Measurements from ENCODE around the gene CHKA.

CHKA gene

DNA sequence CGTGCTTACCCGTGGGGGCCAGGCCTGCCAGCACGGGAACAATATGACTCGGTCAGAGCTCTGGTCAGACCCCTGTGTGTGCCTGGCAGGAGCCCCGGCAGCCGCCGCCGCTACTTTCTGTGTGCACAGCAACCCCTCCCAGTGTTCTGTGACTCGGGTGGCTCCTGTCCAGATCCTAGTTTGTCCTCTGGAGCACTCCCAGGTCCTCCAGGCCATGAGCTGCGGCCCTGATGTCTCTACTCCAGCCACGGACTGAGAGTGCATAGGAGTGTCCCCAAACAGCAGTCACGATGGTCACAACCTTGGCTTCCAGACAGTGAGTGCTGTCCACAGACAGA is 87.5 kb downstream of the CHKA start:
- Histone ChIP-seq H3K79me2 (peaks cover 6% of the 10 kb centered on the region), H3K27ac (no peak overlapping the region), H3K4me1 (peaks cover 10% of the 10 kb centered on the region), H3K9ac (no peak overlapping the region), H3K4me2 (ENCODE audit: low read length) (no peak overlapping the region), H3K27me3 (ENCODE audit: control insufficient read depth, insufficient read depth, low read length) (no peaks in the 10 kb centered on the region), H3K36me3 (ENCODE audit: control insufficient read depth, insufficient read depth, low read length) (no peaks in the 10 kb centered on the region), H3K9me3 (ENCODE audit: control insufficient read depth, low read length) (no peaks in the 10 kb centered on the region), H2AFZ (no peak overlapping the region), H3K4me3 (ENCODE audit: low read depth, low read length) (no peak overlapping the region)
- TF ChIP-seq, protein P1, sequence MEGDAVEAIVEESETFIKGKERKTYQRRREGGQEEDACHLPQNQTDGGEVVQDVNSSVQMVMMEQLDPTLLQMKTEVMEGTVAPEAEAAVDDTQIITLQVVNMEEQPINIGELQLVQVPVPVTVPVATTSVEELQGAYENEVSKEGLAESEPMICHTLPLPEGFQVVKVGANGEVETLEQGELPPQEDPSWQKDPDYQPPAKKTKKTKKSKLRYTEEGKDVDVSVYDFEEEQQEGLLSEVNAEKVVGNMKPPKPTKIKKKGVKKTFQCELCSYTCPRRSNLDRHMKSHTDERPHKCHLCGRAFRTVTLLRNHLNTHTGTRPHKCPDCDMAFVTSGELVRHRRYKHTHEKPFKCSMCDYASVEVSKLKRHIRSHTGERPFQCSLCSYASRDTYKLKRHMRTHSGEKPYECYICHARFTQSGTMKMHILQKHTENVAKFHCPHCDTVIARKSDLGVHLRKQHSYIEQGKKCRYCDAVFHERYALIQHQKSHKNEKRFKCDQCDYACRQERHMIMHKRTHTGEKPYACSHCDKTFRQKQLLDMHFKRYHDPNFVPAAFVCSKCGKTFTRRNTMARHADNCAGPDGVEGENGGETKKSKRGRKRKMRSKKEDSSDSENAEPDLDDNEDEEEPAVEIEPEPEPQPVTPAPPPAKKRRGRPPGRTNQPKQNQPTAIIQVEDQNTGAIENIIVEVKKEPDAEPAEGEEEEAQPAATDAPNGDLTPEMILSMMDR (IDR thresholded peaks at IDR 0.05) = no peak

DNA sequence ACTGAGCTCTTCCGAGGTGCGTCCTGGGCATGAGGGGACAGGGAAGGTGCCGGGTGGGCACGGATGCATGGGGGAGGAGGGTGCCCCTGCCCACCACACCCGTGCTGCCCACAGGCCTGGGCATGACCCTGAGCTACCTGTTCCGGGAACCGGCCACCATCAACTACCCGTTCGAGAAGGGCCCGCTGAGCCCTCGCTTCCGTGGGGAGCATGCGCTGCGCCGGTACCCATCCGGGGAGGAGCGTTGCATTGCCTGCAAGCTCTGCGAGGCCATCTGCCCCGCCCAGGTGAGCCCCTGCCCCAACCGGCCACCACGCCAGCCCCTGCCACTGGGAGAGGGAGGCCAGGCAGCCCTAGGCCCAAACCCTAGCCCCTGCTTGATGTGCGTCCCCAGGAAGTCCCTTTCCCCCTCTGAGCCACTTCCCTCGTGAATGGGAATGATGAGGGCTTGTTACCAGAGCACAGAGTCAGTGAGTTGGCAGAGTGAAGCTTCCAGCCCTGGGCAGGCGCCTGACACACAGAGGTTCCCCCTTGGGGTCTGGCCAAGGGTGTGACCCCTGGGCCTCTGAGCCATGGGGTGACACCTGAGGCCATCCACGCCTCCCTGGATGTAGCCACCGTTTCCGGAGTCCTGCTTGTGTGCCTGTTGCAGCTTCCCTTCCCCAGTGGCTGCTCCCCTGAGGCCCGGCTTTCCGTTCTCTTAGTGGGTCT is 88.0 kb downstream of the CHKA start:
- Histone ChIP-seq H2AFZ (no peak overlapping the region), H3K4me2 (ENCODE audit: low read length) (no peak overlapping the region), H3K9me3 (ENCODE audit: control insufficient read depth, low read length) (no peaks in the 10 kb centered on the region), H3K27ac (no peak overlapping the region), H3K4me3 (ENCODE audit: low read depth, low read length) (no peak overlapping the region), H3K79me2 (peaks cover 6% of the 10 kb centered on the region), H3K4me1 (peaks cover 6% of the 10 kb centered on the region), H3K36me3 (ENCODE audit: control insufficient read depth, insufficient read depth, low read length) (no peaks in the 10 kb centered on the region), H3K27me3 (ENCODE audit: control insufficient read depth, insufficient read depth, low read length) (no peaks in the 10 kb centered on the region), H3K9ac (no peak overlapping the region)
- TF ChIP-seq, protein P1 (IDR thresholded peaks at IDR 0.05) = no peak

DNA sequence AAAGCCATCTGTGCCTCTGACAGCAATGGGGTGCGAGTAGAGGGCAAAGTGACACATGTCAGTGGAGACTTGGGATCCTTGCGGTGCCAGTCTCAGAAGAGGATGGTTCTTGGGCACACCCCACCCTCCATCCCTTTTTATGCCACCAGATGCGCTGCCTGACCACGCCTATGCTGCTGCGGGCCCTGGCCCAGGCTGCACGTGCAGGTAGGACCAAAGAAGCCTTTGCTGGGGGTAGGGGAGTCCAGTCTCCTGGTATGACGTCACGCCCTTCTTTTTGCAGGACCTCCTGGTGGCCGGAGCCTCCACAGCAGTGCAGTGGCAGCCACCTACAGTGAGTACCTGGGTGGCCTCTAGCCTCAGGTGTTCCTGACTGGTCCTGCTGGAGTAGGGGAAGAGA is 89.2 kb downstream of the CHKA start:
- Histone ChIP-seq H3K36me3 (ENCODE audit: control insufficient read depth, insufficient read depth, low read length) (no peaks in the 10 kb centered on the region), H3K9me3 (ENCODE audit: control insufficient read depth, low read length) (no peaks in the 10 kb centered on the region), H2AFZ (no peak overlapping the region), H3K4me3 (ENCODE audit: low read depth, low read length) (no peak overlapping the region), H3K27ac (no peak overlapping the region), H3K79me2 (peaks cover 6% of the 10 kb centered on the region), H3K9ac (no peak overlapping the region), H3K4me1 (peaks cover 3% of the 10 kb centered on the region), H3K27me3 (ENCODE audit: control insufficient read depth, insufficient read depth, low read length) (no peaks in the 10 kb centered on the region), H3K4me2 (ENCODE audit: low read length) (peak overlapping the region; percentile 86)
- TF ChIP-seq, protein P1 (IDR thresholded peaks at IDR 0.05) = no peak

DNA sequence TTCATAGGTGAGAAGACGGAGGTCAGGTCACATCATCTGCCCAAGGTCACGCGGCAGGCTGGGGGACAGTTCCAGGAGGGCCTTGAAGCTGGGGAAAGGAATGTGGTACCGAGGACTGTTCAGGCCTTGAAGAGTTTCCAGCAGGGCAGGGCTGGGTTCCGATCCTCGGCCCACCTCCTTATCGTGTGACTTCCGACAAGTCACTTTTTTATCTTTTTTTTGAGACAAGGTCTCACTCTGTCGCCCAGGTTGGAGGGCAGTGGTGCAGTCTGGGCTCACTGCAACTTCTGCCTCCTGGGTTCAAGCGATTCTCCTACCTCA is 90.1 kb downstream of the CHKA start:
- peaks cover 6% of the 10 kb centered on the region for H3K79me2 ChIP-seq
- TF ChIP-seq, protein P1 (IDR thresholded peaks at IDR 0.05) = no peak
- no peaks in the 10 kb centered on the region for H3K27me3 ChIP-seq (ENCODE audit: control insufficient read depth, insufficient read depth, low read length)
- H3K9ac ChIP-seq = peak overlapping the region; percentile 84
- no peaks in the 10 kb centered on the region for H3K9me3 ChIP-seq (ENCODE audit: control insufficient read depth, low read length)
- peak overlapping the region; percentile 81 for H3K27ac ChIP-seq
- H3K36me3 ChIP-seq (ENCODE audit: control insufficient read depth, insufficient read depth, low read length) = no peaks in the 10 kb centered on the region
- peak overlapping the region; percentile 87 for H2AFZ ChIP-seq
- H3K4me3 ChIP-seq (ENCODE audit: low read depth, low read length) = peak overlapping the region; percentile 90
- H3K4me2 ChIP-seq (ENCODE audit: low read length) = peak overlapping the region; percentile 86
- H3K4me1 ChIP-seq = peaks cover 3% of the 10 kb centered on the region
